Superior temporal gyrus (tissue), 1 donor: ENCODE measurements around the gene NEK6.
"Not testable (repeated sequence)": the region's sequence is repeated elsewhere in the genome, so short reads cannot be mapped to it uniquely, and the experiment has no call there.

ENCODE experiments used
- DNase-seq: peaks from one replicate; pipeline ENCODE4 v3.0.0-alpha.2; 2016; ENCODE audit errors: extremely low spot score

The NEK6 gene

DNA sequence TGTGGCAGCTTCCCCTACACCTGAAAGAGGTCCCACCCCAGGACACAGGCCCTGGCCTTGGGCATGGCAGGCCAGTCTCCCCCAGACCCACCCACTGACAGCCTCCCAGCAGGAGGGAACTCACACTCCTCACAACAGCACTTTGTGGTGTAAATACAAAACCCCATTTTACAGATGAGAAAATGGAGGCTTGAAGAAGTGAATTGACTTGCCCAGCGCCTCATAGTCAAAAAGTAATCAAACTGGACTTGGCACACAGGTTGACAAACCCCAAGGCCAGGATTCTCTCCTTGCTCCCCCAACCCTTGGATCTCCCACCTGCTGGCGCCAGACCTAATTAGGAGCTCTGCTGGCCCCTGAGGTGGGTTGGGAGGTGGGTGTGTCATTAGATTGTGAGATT lies 29.2 kb upstream of the NEK6 start:
- DNase-seq: no peak

DNA sequence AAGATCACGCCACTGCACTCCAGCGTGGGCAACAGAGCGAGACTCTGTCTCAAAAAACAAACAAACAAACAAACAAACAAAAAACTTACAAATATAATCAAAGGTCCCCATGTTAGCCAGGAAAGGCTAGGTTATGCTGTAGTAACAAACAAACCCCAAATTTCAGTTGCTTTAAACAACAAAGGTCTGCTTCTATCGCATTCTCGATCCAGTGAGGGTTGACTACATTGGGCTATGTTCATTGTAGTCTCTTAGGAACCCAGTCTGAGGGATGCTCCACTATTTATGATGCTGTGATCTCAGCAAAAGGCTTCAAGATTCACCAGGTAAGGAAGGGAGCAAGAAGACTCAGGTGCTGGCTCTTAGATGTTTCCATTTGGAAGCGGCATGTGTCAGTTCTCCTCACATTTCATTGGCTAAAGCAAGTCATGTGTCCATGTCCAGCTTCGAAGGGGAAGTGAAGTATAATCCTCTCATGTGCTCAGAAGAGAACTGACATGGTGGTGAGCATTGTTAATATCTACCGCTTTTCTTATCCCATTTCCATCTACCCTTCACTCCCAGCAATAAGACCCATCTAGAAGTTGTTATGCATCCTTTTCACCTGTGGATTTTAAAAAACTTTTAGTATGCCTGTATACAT lies 26.5 kb upstream of the NEK6 start:
- DNase-seq: no peak

DNA sequence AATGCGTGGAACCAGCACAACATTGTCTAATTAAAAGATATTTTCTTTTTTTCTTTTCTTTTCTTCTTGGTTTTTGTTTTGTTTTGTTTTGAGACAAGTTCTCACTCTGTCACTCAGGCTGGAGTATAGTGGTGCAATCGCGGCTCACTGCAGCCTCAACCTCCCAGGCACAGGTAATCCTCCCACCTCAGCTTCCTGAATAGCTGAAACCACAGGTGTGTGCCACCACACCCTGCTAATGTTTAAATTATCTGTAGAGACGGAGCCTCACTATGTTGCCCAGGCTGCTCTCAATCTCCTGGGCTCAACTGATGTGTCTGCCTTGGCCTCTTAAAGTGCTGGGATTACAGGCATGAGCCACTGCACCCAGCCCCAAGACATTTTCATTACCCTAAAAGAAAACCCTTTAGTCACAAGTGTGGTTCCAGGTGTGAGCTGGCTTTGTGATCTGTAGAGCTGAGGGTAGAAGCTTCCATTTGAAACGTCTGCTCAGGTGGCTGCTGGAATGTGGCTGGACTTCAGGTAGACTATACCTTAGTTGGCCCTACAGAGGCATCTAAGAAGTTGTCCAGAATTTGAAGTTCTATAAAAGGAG lies 19.1 kb upstream of the NEK6 start:
- no peak for DNase-seq

DNA sequence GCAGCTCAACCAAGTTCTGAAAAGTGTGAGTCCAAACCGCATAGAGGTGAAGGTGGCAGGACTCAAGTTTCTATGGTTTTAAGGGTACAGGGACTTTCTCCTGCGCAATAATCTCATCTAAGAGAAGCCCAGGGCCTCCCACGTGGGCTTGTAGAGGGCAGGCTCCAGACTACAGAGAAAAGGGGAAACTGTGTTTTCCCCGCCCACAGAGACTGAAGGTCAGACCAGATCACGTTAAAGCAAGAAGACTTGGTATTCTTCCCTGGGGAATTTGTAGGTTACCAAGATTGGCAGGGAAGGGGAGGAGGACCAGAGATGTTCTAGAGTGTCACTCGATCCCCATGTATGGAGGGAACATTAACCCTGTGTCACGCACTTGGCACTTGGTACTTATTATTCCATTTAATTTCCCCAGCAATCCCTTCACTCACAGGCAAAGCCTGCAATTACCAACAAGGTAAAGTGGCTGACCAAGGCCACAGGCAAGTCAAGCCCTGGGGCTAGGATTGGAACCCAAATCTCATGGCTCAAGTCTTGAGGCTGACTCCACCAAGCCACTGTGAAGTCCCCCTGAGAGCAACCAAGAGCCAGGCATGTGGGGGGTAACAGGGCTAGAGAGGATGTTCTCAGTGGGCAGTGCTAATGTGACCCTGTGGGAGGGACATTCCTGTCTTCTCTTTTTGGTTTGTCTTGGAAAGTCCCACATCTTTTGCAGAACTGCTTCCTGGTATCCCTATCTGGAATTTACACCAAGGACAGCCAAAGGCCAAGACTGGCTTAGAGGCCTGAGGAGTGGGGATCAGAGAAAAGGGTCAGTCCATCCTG lies 18.3 kb upstream of the NEK6 start:
- DNase-seq: no peak

DNA sequence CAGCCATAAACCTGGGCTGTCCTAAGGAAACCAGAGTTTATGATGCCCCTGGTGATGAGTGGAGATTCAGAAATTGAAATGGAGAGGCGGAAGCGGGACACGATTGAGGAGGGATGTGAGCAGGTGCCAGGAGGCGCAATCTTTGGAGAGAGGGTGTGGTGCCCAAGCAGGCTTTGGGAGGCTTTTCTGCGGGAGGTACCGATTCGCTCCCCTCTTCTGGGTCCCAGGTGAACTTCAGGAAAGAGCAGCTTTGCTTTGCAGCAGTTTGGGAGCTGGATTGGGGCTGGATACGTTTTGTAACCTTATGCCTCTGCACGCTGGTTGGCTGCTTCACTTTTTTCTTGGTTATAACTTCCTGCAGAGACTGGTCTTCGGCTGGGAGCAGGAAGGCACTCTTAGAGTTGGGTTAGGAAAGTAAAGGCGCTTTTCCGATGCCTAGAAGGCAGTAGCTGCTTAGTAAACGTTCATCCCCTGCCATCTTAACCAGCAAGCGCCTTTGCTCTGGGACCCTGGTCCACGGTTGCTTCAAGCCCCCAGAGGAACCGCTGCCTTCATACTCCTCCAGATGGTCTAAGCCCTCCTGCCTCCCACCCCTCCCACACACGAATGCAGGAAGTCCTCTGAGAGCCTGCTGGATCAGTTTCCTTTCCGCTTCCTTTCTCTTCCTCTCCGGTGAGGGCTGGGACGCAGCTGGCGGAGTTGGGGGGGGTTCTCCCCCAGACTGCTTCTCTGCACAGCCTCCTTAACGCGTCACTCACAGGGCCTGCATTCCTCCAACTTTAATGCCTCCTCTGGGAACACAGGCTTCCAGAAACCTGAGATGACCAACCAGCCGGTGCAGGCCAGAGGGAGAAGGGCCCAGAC lies 15.2 kb upstream of the NEK6 start:
- no peak for DNase-seq

DNA sequence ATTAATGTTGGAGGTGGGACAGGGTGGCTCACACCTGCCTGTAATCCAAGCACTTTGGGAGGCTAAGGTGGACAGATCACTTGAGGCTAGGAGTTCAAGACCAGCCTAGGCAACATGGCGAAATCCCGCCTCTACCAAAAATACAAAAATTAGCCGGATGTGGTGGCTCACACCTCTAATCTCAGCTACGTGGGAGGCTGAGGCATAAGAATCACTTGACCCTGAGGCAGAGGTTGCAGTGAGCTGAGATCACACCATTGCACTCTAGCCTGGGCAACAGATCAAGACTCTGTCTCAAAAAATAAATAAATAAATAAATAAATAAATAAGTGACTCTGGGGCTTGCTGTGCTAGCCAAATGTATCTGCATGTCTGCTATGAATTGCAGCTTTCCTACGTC lies 10.4 kb upstream of the NEK6 start:
- DNase-seq: not testable (repeated sequence)

DNA sequence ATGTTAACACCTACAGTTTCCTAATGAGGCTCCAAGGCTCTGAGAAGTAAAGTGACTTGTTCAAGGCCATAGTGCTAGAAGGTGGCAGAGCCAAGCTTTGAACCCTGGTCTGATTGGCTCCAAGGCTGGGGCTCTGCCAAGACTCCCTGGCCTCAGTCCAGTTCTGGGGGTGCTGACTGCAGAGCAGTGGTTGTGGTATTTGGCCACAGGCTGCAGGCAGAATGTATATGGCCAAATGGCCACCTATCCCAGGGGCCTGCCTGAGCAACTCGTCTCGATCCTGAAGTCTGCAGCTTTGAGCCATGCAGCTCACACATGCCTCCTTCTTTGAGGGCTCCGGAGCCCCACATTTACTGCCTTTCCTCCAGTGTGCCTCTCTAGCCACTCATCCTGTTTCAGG lies 9.7 kb upstream of the NEK6 start:
- no peak for DNase-seq

DNA sequence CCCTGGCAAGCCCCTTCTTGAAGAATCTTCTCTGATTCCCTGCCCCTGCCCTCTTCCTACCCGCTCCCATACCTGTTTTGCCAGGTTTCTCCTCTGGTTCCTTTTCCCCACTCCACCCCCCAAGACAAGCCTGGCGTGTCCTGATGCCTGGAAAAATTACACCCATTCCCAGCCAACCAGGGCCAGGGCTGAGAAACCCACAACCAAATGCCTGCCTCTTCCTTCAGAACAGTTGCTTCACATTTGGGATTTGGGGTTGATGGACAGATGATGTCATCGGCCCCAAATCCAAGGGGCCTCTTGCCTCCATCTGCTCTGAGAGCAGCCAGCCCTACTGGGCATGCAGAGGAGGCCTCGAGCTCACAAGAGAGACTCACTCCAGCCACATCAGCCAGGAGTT lies 8.8 kb upstream of the NEK6 start:
- no peak for DNase-seq

DNA sequence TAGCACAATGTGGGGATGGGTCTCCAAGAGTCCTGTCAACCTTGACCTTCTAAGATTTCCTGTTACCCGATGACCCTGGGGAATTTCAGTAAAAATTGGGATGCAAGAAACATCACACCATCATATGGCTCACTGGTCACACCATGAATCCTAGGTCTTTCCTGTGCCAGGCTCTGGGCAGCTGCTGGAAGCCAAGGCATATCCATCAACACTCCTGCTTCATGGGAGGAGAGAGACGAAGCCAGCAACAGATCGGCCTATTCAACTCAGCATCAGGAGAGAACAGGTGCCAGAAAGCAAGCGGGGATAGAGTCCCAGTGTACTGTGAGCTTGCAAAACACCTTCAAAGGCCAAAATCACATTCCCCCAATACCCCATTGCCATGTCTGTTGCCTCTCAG lies 6.5 kb upstream of the NEK6 start:
- DNase-seq: no peak

DNA sequence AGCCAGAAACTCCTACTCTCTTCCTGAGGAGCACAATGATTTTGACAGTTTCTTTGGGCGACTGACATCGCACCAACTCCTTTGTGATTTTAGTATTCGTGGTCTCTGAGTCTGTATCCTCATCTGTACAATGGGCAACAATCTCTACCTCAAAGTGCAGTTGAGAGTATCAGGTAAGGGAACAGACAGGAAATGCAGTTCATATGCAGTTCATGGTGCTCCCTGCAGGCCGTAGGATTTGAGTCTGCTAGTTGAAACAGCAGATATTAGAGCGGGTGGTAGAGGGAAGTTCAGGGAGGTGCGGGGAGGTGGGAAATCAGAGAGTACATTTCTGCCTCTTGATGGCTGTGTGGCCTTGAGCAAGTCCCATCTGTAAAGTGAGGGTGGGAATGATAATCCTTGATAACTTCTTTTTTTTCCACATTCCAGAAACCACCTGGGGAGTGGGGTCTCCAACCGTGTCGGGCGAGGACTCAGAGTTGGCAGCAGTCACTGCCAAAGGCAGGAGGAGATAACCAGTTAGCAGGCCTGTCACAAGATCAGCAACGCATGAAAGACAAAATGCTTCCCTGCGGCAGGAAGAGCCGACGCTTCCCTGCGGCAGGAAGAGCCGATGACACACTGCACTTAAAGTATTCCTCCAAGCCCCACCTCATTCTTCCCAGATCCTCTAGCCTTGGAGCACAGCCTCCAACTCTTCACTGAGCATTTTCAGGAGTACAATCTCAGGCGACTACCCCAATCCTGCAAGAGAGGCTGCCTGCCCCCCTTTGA lies 6.0 kb upstream of the NEK6 start:
- DNase-seq: no peak

DNA sequence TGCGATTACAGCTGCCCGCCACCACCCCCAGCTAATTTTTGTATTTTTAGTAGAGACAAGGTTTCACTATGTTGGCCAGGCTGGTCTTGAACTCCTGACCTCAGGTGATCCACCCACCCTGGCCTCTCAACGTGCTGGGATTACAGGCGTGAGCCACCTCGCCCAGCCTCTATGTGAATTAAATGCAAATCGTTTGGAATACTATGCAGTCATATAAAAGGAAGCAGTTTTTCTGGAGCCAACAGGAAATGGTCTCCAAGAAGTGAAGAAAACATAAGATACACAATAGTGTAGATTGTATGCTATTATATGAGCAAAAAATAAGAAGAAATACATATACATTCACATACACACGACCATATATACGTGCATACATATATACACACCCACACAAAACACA lies 4.9 kb upstream of the NEK6 start:
- not testable (repeated sequence) for DNase-seq

DNA sequence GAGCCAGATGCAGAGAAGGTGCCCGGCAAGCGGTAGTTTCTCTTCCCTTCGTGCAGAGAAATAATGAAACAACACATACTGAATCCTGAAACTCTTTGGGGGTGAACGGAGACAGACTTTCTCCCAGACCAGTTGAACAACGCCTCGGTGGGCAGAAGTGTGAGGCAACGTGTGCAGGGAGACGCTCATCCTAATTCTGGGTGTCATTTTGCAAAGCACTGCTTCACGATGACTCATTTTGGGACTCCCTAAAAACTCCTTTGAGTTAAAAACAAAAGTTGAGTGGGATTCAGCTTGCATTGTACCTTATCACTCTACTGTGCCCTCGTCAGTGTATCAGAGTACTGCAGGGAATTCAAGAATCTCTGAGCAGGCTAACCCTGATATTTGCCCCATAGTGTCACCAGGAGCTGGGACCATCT lies 3.5 kb upstream of the NEK6 start:
- no peak for DNase-seq

DNA sequence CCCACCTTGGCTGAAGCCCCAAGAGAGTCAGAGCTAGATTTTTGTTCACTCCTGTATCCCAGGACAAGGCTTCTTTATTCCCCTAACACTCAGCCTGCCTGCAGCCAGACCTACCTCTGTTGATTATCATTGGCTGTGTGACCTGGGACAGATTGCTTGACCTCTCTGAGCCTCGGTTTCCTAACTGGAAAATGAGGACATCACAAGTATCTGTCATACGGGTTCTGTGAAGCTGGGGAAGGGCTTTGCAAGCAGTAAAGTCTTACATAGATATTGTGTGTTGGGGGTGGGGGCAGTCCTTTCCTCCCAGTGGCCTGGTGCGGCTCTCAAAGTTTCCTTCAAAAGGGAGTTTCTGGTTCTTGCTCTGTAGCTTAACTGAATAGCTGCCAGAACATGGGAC lies 2.5 kb upstream of the NEK6 start:
- DNase-seq: no peak

DNA sequence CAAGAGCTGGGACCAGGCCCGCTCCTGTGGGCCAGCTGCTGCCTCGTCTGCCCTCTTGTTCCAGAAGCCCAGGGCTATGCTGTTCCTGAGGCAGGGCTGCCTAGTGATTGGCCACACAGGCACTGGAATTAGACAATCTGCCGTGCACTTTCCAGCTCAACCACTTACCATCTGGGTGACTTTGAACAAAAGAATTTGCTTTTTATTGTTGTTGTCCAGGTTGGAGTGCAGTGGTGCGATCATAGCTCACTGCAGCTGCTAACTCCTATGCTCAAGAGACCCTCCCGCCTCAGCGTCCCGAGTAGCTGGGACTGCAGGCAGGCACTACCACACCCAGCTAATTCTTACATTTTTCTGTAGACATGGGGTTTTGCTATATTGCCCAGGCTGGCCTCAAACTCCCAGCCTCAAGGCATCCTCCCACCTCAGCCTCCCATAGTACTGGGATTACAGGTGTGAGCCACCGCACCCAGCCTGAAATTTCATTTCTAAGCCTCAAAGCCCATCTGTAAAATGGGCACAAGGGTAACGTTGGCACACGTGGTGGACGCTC lies 1.2 kb upstream of the NEK6 start:
- no peak for DNase-seq

DNA sequence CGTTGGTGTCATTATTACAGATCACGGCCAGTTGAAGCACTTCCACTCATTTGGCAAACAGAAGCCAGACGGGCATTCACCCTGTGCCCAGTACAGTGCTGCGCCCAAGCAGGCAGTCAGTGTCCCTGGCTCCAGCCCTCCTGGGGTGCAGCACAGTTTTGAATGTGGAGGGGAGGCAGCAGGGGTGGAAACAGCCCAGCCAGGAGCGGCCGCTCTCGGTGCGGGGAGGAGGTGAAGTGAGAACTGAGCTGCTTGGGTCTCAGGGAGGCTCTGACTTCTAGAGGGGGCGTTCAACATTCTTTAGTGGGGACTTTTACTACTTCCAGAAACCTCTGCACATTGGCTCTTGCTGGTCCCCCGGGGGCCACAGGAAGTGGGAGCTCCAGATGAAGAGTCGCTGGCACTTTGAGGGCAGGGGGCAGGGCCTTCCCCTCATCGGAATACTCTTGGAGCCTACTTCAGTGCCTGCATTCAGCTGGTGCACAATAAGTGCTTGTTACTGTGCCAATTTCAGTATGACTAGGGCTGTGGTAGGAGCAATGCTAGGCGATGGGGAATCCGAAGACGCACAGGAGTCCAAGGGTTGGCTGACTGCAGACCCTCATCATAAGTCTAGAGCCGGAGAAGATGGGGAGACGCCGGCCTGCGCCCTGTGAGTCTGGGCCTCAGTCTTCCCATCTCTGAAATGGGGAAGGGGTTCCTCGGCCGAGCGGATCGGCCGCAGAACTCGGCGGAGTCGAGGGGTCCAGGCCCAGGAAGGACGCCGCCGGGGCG lies 492 bp upstream of the NEK6 start:
- DNase-seq: no peak

DNA sequence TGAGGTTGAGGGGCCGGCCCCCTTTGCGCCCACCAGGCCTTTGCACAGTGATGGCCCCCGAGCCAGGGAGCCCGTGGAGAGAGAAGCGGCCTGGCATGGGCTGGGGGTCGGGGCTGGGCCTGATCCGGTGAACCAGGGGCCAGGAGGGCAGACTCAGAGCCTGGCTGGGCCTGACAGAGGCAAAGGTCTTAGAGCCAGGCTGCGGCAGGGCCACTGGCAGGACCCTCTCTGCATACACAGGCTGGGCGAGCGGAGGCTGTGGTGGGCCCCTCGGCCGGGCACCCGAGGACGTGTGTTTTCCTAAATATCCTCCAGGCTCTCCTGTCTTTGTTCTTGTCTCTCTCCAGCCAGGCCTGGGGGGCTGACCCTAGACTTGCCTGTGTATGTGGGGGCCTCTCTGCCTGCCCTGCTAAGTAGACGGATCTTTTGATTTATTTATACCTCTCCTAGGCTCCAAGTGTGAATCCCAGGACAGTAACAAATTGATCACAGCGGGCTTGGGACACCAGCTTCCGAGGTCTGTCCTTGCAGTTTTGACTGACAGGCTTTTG lies 933 bp downstream of the NEK6 start:
- no peak for DNase-seq

DNA sequence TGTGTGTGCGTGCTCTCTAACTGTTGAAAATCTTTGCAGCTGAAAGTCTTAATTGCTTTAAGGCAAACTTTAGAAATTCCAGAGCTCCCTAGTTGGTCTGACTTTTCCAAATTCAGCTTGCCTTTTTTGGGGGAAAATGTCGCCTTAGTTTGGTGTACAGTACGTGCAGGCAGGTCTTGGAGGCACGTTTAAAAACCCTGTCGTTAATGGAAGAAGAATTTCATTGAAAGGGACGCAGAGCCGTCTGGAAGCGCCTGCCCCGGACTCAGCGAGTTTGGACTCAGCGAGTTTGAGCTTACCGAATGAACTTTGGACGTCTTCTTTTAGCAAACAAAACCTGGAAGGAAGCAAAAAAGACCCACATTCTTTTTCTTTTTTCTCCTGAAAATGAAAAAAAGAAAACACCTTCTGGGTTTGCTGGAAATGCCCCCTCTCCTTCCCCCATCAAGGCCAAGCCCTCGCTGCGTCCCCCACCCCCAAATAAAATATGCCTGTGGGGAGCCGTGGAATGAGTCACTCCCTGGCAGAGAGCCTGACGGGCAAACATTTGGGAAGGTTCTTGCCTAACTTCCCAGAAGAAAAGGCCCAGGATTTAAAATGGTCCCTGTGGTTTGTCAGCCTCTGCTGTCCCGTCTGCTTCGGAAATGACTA lies 1.5 kb downstream of the NEK6 start:
- peak; percentile 35 for DNase-seq

DNA sequence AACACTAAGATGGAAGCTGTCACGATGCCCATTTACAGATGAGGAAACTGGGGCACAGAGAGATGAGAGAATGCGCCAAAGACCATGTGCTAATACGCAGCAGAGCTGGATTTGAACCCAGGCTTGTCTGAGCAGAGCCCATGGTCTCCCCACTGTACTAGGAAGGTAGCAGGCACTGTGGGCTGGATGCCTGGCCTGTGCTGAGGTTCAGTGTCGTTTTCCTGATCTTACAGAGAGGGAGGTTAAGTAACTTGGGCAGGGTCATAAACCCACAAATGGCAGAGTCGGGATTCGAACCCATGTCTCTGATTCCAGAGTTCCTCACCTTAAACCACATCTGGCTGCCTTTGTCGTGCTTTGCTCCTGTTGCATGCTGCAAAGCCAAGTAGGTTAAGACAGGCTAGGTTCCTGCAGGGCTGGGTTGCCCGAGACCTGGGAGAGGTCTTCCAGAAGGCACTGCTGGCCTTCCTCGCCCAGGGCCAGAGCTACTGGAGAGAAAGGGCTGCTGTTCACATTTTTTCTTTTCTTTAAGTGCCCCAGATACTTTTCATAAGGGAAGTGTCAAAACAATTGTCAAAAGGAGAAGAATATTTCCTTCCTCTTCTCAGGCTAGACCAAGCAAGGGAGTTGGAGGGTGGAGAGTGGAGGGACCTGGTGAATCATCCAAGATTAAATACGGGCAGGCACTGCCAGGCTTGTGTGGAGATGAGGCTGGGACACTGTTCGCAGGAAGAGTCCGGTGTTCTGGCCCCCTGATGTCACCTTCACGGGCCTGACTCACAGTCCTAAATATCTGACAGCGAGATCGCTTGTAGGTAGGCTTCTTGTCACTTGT lies 3.2 kb downstream of the NEK6 start:
- peak; percentile 34 for DNase-seq
